ENCODE results near the gene ATRN. TPM values are rescaled to one million over a fixed set of nuclear protein-coding genes. Genes with fewer than 3 reads are reported as not detected.
"Not testable (repeated sequence)": the region's sequence is repeated elsewhere in the genome, so short reads cannot be mapped to it uniquely, and the experiment has no call there.

Gene ATRN
- total RNA-seq, 1 donor from 2014 or later: 37.0 TPM

DNA sequence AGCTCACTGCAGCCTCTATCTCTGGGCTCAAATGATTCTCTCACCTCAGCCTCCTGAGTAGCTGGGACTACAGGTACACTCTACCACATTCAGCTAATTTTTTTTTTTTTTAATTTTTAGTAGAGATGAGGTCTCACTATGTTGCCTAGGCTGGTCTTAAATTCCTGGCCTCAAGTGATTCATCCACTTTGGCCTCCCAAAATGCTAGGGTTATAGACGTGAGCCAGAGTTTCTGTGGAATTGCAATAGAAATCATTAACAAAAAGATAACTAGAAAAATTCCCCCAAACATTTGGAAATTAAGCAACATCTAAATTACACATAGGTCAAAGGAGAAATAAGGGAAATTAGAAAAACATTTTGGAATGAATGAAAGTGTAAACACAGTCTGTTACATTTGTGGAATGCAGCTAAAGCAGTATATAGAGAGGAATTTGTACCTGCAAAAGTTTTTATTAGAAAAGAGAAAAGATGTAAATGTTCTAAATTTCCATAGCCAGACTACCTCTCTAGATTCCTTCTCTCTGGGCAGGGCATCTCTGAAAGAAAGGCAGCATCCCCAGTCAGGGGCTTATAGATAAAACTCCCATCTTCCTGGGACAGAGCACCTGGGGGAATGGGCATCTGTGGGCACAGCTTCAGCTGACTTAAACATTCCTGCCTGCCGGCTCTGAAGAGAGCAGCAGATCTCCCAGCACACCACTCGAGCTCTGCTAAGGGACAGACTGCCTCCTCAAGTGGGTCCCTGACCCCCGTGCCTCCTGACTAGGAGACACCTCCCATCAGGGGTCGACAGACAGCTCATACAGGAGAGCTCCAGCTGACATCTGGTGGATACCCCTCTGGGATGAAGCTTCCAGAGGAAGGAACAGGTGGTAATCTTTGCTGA is 51.3 kb downstream of the ATRN start:
- H3K4me3 Mint-ChIP-seq (ENCODE audit: unreplicated experiment): no peak overlapping the region
- H3K9me3 Mint-ChIP-seq (ENCODE audit: unreplicated experiment): peaks cover 5% of the 10 kb centered on the region
- H3K36me3 Mint-ChIP-seq (ENCODE audit: low read depth, unreplicated experiment): peaks cover 18% of the 10 kb centered on the region
- no peaks in the 10 kb centered on the region for H3K27me3 Mint-ChIP-seq (ENCODE audit: unreplicated experiment)
- TF ChIP-seq, protein P1, sequence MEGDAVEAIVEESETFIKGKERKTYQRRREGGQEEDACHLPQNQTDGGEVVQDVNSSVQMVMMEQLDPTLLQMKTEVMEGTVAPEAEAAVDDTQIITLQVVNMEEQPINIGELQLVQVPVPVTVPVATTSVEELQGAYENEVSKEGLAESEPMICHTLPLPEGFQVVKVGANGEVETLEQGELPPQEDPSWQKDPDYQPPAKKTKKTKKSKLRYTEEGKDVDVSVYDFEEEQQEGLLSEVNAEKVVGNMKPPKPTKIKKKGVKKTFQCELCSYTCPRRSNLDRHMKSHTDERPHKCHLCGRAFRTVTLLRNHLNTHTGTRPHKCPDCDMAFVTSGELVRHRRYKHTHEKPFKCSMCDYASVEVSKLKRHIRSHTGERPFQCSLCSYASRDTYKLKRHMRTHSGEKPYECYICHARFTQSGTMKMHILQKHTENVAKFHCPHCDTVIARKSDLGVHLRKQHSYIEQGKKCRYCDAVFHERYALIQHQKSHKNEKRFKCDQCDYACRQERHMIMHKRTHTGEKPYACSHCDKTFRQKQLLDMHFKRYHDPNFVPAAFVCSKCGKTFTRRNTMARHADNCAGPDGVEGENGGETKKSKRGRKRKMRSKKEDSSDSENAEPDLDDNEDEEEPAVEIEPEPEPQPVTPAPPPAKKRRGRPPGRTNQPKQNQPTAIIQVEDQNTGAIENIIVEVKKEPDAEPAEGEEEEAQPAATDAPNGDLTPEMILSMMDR (IDR thresholded peaks at IDR 0.05; ENCODE audit: unreplicated experiment): no peak
- DNase-seq (ENCODE audit: low spot score): no peak
- H3K4me1 Mint-ChIP-seq (ENCODE audit: unreplicated experiment): peaks cover 3% of the 10 kb centered on the region
- no peak overlapping the region for H3K27ac Mint-ChIP-seq (ENCODE audit: unreplicated experiment)

GRCh38 chr20:3524696-3525095 is 53.9 kb downstream of the ATRN start:
- H3K9me3 Mint-ChIP-seq (ENCODE audit: unreplicated experiment); DNase-seq (ENCODE audit: low spot score); H3K27ac Mint-ChIP-seq (ENCODE audit: unreplicated experiment); H3K4me1 Mint-ChIP-seq (ENCODE audit: unreplicated experiment); H3K27me3 Mint-ChIP-seq (ENCODE audit: unreplicated experiment); H3K4me3 Mint-ChIP-seq (ENCODE audit: unreplicated experiment): not testable (repeated sequence)
- H3K36me3 Mint-ChIP-seq (ENCODE audit: low read depth, unreplicated experiment): peaks cover 18% of the 10 kb centered on the region

DNA sequence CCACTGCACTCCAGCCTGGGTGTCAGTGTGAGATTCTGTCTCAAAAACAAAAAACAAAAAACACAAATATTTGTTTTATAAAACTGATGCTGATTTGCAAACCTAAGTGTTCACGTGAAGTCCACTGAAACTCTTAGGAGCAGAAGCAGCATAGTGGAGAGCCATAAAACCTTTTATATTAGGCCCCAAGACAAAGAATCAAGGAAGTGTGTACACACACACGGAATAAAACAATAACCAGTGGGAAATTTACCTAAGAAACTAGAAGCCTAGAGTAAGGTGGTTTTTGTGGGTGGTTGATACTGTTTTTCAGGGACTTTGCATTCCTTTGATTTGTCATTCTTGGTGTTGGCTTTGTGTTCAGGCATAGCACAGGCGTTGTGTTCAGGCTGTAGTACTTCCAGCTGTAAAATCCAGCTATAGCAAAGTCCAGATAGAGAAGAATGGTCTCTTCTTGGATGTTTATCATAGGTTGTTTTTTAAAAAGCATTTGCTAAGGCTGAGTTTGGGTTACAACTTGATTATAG is 61.3 kb downstream of the ATRN start:
- Mint-ChIP-seq H3K4me1 (ENCODE audit: unreplicated experiment) (peaks cover under 1% of the 10 kb centered on the region), H3K27ac (ENCODE audit: unreplicated experiment) (no peak overlapping the region), H3K36me3 (ENCODE audit: low read depth, unreplicated experiment) (no peaks in the 10 kb centered on the region), H3K27me3 (ENCODE audit: unreplicated experiment) (peaks cover 3% of the 10 kb centered on the region), H3K4me3 (ENCODE audit: unreplicated experiment) (no peak overlapping the region), H3K9me3 (ENCODE audit: unreplicated experiment) (no peaks in the 10 kb centered on the region)
- TF ChIP-seq, protein P1 (IDR thresholded peaks at IDR 0.05; ENCODE audit: unreplicated experiment): no peak
- DNase-seq (ENCODE audit: low spot score): no peak

GRCh38 chr20:3537733-3538132 is 66.9 kb downstream of the ATRN start:
- H3K27ac Mint-ChIP-seq (ENCODE audit: unreplicated experiment); H3K9me3 Mint-ChIP-seq (ENCODE audit: unreplicated experiment); H3K27me3 Mint-ChIP-seq (ENCODE audit: unreplicated experiment); H3K36me3 Mint-ChIP-seq (ENCODE audit: low read depth, unreplicated experiment); H3K4me1 Mint-ChIP-seq (ENCODE audit: unreplicated experiment); DNase-seq (ENCODE audit: low spot score); H3K4me3 Mint-ChIP-seq (ENCODE audit: unreplicated experiment): not testable (repeated sequence)

GRCh38 chr20:3539311-3540107 is 68.7 kb downstream of the ATRN start:
- Mint-ChIP-seq H3K27me3 (ENCODE audit: unreplicated experiment) (peaks cover 2% of the 10 kb centered on the region), H3K4me1 (ENCODE audit: unreplicated experiment) (peaks cover 5% of the 10 kb centered on the region), H3K4me3 (ENCODE audit: unreplicated experiment) (no peak overlapping the region), H3K36me3 (ENCODE audit: low read depth, unreplicated experiment) (peaks cover 11% of the 10 kb centered on the region), H3K27ac (ENCODE audit: unreplicated experiment) (no peak overlapping the region), H3K9me3 (ENCODE audit: unreplicated experiment) (no peaks in the 10 kb centered on the region)
- TF ChIP-seq, protein P1 (IDR thresholded peaks at IDR 0.05; ENCODE audit: unreplicated experiment): no peak
- no peak for DNase-seq (ENCODE audit: low spot score)
